ENCODE results near the gene SFTA2.

DNA sequence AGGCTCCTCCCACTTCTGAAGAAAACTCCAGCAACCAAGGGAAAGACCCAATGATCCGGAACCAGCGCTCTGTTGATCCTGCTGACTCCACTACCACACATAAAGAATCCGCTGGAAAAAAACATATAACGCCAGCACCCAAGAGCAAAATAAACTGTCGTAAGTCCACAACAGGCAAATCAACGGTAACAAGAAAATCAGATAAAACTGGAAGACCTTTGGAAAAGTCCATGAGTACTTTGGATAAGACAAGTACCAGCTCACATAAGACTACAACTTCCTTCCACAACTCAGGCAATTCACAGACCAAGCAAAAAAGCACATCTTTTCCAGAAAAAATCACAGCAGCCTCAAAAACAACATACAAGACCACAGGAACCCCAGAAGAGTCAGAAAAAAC is 16.8 kb upstream of the SFTA2 start:
- TF ChIP-seq POLR2A (IDR thresholded peaks at IDR 0.05): no peak
- TF ChIP-seq POLR2AphosphoS5 (IDR thresholded peaks at IDR 0.05): no peak
- TF ChIP-seq, protein P1, sequence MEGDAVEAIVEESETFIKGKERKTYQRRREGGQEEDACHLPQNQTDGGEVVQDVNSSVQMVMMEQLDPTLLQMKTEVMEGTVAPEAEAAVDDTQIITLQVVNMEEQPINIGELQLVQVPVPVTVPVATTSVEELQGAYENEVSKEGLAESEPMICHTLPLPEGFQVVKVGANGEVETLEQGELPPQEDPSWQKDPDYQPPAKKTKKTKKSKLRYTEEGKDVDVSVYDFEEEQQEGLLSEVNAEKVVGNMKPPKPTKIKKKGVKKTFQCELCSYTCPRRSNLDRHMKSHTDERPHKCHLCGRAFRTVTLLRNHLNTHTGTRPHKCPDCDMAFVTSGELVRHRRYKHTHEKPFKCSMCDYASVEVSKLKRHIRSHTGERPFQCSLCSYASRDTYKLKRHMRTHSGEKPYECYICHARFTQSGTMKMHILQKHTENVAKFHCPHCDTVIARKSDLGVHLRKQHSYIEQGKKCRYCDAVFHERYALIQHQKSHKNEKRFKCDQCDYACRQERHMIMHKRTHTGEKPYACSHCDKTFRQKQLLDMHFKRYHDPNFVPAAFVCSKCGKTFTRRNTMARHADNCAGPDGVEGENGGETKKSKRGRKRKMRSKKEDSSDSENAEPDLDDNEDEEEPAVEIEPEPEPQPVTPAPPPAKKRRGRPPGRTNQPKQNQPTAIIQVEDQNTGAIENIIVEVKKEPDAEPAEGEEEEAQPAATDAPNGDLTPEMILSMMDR (IDR thresholded peaks at IDR 0.05): no peak
